ENCODE results near the gene HNRNPDL.
"Not testable (repeated sequence)": the region's sequence is repeated elsewhere in the genome, so short reads cannot be mapped to it uniquely, and the experiment has no call there.

HNRNPDL gene

DNA sequence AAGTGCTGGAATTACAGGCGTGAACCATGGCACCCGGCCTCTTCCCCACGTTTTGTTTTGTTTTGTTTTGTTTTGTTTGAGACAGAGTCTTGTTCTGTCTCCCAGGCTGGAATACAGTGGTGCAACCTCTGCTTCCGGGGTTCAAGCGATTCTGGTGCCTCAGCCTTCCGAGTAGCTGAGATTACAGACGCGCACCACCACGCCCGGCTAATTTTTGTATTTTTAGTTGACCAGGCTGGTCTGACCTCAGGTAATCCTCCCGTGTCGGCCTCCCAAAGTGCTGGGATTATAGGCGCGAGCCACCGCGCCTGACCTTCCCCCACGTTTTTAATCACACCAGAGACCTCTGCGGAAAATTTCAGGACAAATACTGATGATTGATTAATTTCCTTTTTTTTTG lies 2.3 kb upstream of the HNRNPDL start:
- DNase-seq (ENCODE audit: low spot score) = no peak

DNA sequence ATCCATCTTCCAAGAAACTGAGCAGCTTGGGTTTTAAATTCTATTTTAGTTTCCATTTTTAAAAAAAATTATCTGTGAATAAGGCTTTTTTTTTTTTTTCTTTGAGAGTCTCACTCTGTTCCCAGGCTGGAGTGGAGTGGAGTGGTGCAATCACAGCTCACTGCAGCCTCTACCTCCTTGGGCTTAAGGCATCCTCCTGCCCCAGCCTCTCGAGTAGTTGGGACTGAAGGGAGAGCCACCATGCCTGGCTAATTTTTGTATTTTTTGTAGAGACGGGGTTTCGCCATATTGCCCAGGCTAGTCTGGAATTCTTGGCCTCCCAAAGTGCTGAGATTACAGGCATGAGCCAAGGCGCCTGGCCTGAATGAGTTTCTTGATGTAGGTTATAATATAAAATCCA lies 1.6 kb upstream of the HNRNPDL start:
- no peak for DNase-seq (ENCODE audit: low spot score)

DNA sequence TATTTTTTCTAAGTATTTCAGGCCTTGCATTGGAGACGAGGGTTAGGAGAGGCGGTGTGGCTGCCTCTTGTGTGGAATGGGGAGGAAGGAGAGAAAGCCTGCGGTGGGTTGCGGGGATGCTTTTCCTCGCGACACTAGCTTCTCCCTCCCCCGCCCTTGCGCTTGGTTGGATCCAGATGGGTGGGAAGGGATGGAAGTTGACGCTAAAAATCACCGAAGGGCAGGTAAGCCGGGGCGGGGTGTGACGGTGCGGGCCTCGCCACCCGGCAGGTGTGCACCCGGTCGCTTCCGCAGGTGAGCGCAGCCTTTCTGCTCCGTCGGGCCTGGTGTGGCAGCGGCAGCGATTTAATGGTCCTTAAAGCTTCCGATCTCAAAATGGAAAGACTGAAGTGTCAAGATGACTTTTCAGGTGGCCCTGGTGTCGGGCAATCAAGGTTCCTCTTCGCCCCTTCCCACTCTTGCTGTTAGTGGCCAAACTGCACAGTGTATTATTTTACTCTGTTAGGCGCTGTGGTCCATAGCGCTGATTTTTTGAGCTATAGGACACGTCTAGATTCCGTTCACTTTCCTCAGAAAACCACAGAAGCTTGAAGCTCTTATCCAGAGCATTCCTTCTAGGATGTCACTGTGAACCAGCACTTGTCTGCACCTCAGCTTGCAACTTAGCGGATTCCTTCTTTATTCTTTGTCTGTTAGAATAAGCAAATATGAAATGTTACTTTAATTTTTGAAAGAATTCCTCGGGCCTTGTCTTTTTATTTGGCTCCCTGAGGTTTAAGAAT lies 893 bp upstream of the HNRNPDL start:
- peak; percentile 7 for DNase-seq (ENCODE audit: low spot score)

DNA sequence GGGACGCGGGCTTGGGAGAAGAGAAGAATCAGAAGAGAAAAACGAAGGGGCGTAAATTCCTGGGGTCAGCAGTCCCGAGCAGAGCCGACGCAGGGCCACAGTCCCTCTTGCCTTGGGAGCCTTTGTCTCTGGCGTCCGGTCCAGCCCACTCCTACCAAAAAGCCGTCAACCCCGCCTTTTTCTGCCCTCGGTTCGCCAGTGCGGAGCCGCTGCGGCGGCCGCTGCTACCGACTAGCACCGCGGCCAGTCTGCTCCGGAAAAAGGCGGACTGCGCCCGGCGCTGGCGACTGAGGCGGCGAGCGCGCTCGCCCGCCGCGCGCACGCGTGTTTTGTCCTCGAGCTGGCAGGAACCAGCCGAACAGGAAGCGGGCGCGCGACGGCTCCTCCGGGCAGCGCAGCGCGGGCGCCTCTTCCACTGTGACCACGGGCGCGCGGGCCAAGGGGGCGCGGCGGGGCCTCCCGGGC lies 502 bp downstream of the HNRNPDL start:
- DNase-seq (ENCODE audit: low spot score) = peak; percentile 56

DNA sequence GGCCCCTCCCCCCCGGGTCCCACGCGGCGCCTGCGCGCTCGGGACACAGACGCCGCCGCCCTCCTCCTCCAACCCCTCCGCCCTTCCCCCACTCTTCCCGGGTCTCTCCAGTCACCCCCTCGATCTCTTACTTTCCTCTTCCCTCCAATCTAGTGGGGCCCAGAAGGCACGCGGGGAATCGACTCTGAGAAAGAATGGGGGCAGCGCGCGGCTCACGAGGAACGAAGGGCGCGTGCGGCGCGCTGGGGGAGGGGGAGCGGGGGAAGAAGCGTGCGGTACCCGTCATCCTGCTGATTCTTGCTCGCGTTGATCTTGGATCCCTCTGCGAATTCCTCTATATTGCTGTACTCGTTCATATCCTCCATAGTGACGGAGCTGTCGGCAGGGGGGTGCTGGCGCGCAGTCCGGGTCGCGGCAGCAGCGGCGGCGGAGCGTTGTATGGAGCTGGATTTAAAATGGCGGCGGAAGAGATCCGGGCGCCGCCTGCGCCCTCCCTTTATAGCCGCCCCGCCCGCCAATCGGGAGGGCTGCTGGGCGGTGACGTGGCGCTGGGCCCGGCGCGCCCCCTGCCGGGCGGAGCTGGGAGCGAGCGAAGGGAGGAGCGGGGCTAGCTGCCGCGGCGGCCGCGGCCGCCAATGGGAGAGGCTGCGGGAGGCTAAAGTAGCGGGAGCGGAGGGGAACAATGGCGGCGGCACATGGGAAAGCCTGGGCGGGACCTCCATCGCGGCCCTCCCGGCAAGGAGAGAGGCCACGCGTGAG lies 1.1 kb downstream of the HNRNPDL start:
- peak; percentile 95 for DNase-seq (ENCODE audit: low spot score)

DNA sequence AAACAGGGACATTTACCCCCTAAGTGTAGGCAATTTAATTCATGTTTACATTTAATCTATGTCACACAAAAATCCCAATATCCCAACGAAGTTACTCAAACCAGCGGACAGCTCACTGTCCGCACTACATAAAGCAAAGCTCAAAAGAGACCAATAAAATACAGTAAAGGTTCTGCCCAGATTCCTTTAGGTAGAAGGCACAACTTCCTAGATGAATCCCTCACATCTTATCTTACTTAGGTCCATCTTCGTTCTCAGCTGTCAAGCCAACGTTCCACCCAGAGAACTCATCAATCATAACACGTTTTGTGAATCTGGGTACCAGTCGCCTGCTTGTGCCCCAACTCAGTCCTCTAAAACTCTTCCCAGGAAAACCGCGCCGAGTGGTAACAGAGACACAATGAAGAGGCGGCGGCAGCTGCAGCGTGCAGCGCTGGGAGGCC lies 1.7 kb downstream of the HNRNPDL start:
- no peak for DNase-seq (ENCODE audit: low spot score)

DNA sequence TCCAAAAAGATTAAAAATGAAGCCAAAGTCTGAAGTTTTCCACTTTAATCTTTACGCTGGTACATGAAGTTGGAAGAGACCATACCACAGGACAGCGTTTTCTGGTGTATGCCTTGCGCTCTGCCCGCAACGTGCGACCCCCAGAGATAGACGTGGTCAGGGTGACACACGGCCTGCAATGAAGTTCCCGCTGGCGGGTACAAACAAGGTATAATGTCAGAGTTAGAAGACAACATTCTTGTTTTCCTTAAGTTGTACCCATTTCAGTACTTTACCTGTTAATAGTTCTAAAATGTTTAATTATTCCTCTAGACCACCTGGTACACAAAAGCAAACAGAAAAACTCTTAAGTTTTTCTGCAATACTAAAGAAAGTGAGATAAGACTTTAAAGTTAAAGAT lies 4.8 kb downstream of the HNRNPDL start:
- no peak for DNase-seq (ENCODE audit: low spot score)

DNA sequence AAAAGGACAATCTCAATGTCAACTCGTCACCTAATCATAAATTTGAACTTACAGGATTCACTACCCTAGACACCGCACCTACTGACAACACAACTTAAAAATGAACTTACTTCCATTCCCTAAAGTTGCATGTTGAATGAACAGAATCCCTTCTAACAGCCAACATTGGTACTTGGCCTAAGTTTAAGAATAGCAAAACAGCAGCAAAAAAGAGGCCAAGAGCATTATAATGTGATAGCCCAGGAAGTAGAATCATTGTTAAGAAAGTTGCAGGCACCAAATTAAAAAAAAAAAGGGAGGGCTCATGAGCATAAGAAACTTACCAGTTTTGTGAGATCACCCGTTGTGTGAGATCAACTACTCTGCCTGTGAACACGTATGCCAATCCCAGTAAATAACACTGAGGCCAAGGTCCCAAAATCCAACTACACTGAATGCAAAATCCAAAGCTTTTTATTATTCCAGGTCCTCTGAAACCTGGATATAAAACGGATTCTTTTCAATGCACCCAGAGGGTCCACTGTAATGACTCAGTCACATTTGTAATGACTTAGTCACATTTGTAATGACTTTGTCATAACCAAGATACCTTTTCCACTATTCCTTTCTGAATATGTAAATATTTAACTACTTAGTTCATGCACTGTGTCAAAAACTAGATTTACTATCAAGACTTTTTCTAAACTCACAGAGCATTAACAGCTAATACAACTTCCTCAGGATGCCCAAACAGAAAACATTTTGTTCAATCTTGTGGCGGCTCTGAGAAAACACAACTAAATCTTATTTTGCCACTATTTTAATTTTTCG lies 6.8 kb downstream of the HNRNPDL start:
- DNase-seq (ENCODE audit: low spot score) = no peak

DNA sequence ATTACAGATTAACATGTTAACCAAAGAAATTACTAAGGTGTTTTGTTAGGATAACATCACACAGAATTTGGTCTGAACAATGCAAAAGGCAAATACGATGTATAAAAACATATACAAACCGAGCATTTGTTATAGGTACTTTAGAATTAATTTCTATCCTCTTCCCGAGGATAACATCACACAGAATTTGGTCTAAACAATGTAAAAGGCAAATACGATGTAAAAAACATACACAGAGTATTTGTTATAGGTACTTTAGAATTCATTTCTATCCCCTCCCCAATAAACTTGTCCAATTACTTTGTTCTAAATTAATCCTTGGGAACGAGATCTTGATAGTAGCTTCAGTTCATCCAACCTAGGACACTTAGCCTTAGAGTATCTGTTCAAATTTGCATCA lies 7.6 kb downstream of the HNRNPDL start:
- DNase-seq (ENCODE audit: low spot score) = no peak

DNA sequence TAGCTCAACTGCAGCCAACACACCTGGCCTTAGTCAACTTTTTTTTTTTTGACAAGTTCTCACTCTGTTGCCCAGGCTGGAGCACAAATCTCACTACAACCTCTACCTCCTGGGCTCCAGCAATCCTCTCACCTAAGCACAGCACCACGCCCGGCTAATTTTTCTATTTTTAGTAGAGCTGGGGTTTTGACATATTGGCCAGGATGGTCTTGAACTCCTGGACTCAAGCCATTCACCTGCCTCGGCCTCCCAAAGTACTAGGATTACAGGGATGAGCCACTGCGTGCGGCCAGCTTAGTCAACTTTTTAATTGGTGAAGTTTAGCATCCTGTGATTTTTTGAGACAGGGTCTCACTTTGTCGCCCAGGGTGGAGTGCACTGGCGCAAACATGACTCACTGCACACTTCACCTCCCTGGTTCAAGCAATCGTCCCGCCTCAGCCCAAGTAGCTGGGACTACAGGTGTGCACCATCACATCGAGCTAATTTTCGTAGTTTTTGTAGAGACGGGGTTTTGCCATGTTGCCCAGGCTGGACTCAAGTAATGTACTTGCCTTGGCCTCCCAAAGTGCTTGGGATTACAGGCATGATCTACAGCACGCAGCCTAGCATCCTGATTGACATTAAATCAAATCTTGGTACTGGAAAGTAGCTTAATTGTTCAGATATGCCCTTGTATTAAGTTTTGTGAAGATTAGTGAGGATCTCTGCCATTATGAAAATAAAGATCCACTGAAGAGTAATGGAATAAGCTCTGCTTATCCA lies 8.3 kb downstream of the HNRNPDL start:
- DNase-seq (ENCODE audit: low spot score) = no peak

DNA sequence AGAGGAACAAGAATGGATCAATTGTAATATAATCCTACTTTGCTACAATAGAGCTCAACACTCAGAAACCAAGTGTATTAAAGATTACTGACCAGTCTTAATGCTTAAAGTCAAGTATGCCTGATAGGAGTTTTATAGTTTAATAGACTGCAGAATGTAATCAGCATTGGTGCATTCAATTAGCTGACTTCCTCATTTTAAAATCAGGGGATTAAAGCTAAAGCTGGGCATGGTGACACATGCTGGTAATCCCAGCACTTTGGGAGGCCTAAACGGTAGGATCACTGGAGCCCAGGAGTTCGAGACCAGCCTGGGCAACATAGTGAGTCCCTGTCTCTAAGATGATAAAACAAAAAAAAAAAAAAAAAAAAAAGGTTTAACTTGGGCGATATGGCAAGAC lies 10.8 kb downstream of the HNRNPDL start:
- no peak for DNase-seq (ENCODE audit: low spot score)

DNA sequence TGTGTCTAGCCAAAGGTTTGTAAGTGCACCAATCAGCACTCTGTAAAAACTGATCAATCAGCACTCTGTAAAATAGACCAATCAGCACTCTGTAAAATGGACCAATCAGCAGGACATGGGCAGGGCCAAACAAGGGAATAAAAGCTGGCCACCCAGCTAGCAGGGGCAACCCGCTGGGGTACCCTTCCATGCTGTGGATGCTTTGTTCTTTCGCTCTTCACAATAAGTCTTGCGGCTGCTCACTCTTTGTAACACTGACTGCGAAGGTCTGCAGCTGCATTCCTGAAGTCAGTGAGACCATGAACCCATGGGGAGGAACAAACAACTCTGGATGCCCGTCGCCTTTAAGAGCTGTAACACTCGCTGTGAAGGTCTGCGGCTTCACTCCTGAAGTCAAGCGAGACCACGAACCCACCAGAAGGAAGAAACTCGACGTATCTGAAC lies 14.3 kb downstream of the HNRNPDL start:
- no peak for DNase-seq (ENCODE audit: low spot score)

DNA sequence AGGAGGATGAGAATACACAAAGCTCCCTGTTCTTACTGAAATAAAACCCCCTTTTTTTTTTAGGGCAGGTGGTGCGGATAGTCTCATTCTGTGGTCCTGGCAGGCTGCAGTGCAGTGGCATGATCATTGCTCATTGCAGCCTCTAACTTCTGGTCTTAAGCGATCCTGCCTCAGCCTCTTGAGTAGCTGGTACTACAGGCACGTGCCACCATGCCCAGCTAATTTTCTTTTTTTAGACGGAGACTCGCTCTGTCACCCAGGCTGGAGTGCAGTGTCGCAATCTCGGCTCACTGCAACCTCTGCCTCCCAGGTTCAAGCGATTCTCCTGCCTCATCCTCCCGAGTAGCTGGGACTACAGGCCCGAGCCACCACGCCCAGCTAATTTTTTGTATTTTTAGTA lies 15.2 kb downstream of the HNRNPDL start:
- DNase-seq (ENCODE audit: low spot score) = not testable (repeated sequence)

DNA sequence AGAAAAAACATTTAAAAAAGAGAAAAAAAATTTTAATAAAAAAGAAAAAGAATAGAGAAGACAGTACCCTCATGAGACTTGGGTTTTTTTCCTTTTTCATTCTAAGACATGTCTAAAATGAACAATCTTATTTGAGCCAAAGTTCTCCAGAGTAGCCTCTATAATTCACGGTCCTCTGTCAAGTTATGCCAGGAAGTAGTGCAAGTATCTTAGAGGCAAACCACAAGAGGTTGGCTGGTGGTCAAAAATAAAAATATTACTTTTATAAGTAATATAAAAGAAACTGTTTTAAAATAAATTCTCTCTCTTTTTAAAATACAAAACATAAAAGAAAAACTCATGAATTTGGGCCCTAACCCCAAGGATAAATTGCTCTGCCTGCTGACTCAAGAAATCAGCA lies 26.5 kb downstream of the HNRNPDL start:
- no peak for DNase-seq (ENCODE audit: low spot score)

DNA sequence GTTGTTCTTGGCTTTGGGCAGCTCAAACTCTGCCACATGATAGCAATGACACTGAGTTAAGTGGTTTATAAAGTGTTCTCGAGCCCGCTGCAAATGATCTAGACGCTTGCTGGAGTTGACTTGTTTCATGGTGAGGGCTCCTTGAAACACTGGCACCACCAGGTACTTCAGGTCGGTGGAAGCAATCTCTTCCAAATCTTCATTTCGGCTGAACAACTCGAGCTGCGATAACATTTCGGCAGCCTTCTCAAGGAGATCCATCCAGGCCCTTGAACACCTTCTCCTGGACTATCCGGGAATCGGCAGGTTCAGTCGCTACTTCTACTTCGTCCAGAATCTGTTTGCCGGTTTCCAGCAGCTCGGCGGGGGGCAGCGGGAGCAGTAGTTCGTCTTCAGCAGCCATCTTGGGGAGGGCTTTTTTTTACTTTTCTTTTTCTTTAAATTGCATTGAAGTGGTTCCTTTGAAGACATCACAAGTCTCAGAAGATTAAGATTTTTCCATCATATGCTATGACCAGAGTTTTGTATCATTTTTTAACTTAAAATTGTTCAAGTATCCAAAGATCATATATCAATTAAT lies 28.0 kb downstream of the HNRNPDL start:
- DNase-seq (ENCODE audit: low spot score) = no peak

DNA sequence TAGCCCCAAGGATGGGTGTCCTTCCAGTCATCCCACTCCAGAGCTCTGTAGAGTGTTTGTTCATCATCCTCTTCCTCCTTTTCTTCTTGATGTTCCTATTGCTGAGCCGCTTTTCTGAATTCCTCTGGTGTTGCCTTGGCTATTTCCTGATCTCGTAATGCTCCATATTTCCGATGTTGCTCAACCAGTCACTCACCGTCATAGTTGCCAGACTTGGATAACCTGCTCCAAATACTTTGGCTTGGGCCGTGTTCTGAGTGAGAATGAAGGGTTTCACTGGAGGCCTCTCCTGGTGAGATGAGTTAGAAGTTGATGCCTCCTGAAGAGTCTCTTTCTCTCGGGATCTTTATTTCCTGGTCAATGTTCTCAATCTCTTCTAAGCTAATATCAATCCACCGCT lies 28.7 kb downstream of the HNRNPDL start:
- no peak for DNase-seq (ENCODE audit: low spot score)

DNA sequence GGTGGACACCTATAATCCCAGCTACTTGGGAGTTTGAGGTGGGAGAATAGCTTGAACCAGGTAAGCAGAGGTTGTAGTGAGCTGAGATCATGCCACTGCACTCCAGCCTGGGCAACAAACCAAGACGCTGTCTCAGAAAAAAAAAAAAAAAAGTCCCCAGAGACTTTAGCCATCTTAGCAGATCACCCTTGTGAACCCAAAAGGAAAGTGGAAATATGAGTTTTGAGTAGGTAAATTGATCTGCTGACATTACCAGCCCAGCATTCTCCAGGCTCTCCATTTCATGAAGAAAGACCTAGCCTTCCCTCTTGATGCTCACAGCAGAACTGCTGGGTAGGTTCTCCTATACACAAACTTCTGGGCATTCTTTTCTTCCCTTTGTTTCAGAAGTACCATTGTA lies 32.0 kb downstream of the HNRNPDL start:
- no peak for DNase-seq (ENCODE audit: low spot score)

DNA sequence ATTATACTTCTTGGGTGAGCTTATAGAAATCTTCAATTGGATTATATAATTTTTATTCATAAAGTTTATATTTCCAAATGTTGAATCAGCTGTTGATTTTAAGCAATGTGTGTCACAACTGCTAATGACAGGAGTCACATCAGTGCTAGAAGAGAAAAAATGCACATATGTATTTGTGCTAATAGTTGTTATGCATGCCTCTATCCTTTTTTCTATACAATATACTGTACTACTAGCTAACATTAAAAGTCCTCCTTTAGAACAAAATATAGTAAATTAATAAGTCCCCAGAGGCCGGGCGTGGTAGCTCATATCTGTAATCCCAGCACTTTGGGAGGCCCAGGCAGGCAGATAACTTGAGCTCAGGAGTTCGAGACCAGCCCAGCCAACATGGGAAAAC lies 32.7 kb downstream of the HNRNPDL start:
- no peak for DNase-seq (ENCODE audit: low spot score)

DNA sequence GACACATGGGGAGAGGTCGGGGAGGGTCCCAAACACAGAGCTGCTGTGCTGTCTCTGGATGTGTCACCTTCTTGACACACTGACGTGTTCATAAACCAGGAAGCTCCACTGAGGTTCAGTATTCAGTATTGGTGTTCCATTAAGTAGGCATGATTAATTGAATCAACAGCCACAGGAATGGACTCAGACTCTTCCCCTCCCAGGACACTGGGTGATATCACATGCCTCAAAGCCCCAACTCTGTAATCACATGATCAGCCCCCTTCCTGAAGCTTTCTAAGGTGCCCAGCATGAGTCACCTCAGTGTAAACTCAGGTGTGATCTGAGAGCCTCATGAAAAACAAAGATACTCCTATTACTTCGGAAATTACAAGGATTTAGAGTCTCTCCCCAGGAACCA lies 35.4 kb downstream of the HNRNPDL start:
- DNase-seq (ENCODE audit: low spot score) = no peak

DNA sequence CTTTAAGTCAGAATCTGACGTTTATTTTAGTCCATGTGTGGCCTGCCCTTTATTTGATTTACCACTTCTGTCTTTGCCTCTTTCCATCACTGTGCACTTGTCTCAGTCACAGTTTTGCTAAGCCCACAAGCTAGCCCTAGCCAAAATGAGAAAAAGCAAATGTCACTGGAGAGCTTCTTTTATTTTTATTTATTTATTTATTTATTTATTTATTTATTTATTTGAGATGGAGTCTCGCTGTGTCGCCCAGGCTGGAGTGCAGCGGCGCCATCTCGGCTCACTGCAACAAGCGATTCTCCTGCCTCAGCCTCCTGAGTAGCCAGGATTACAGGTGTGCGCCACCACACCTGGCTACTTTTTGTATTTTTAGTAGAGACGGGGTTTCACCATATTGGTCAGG lies 40.2 kb downstream of the HNRNPDL start:
- not testable (repeated sequence) for DNase-seq (ENCODE audit: low spot score)

DNA sequence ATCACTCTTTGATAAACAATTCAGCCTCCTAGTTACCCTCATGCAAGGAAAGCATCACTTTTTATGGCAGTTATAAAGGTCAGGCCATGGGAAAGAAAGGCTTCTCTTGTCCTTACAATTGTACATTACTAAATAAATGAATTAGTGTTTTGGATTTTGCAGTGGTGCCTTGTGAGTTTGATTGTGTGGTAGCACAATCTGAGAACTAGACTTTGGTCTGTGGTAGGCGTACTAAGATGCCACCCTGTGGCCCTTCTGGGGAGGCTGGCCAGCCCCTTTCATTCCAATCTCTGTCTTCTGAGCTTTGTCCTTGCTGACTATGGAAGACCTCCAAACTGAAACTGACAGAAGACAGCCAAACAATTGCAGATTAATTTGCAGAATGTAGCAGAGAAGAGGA lies 41.9 kb downstream of the HNRNPDL start:
- DNase-seq (ENCODE audit: low spot score) = no peak
